COLO829 (cell line): ENCODE data around the gene SSH2.
"Not testable (repeated sequence)": the region's sequence is repeated elsewhere in the genome, so short reads cannot be mapped to it uniquely, and the experiment has no call there.

ENCODE experiments used
- DNase-seq: peaks from one replicate; pipeline ENCODE4 v3.0.0; 2012; ENCODE audit warnings: low spot score

SSH2 gene, protein sequence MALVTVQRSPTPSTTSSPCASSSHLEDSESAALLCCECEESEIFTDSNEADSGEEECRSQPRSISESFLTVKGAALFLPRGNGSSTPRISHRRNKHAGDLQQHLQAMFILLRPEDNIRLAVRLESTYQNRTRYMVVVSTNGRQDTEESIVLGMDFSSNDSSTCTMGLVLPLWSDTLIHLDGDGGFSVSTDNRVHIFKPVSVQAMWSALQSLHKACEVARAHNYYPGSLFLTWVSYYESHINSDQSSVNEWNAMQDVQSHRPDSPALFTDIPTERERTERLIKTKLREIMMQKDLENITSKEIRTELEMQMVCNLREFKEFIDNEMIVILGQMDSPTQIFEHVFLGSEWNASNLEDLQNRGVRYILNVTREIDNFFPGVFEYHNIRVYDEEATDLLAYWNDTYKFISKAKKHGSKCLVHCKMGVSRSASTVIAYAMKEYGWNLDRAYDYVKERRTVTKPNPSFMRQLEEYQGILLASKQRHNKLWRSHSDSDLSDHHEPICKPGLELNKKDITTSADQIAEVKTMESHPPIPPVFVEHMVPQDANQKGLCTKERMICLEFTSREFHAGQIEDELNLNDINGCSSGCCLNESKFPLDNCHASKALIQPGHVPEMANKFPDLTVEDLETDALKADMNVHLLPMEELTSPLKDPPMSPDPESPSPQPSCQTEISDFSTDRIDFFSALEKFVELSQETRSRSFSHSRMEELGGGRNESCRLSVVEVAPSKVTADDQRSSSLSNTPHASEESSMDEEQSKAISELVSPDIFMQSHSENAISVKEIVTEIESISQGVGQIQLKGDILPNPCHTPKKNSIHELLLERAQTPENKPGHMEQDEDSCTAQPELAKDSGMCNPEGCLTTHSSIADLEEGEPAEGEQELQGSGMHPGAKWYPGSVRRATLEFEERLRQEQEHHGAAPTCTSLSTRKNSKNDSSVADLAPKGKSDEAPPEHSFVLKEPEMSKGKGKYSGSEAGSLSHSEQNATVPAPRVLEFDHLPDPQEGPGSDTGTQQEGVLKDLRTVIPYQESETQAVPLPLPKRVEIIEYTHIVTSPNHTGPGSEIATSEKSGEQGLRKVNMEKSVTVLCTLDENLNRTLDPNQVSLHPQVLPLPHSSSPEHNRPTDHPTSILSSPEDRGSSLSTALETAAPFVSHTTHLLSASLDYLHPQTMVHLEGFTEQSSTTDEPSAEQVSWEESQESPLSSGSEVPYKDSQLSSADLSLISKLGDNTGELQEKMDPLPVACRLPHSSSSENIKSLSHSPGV (N-terminal part only)

DNA sequence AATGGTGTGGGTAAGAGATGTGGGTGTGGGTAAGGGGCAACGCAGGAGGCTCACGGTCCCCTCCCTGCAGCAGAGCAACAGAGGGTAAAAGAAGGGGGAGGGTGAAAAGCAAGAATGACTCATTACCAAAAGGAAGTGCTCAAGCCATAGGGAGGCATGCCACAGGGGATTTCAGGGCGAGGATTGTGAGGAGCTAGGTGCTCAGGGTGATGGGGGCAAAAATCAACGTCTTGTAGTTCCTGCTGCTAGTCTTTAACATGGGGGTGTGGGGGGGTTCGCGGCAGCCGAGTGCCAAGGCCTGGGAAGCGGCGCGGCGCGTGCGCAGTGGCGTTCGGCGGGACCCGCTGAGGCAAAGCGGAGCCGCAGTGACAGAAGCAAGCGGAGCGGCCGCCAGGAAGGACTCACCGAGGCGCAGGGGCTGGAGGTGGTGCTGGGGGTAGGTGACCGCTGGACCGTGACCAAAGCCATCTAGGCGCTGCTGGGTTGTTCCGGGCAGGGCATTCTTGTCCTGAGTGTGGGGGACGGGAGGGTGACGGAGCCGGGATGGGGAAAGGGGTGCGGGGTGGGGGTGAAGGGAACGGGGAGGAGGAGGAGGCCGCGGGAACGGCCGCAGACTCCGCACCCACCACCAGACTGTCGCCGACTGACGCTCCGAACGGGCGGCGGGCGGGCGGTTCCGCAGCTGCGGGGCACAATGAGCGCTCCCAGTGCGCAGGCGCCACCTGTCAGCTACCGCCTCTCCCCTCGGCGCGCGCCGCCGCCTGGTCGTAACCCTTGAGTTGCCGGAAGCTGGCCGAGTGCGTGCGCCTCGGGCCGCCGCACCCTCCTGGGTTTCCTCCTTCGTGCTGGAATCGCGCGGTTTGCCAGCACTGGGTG lies at the start of gene SSH2:
TSS of gene SSH2 (minus strand) at position 696 of the 876 bp plus-strand sequence. CDS start at position 468, 228 bp downstream.
- peak; percentile 51 for DNase-seq

DNA sequence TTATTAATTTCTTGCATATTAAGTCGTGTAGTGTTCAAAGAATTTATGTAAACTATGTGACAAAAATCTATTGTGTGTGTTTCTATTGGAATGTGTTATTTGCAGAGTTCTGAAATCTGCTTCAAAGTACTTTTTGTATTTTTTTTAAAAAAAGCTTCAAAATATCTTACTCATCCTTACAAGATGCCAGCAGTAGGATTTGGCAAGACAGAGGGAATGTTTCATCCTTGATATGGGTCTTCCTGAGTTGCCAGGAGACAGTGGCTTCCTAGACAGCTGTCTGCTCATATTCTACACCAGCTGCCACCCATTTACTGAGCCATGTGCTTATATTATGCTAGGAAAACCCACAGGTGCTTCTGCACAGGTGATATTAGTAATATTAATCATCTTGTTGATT lies 47.8 kb upstream of the SSH2 start:
- peak; percentile 59 for DNase-seq

DNA sequence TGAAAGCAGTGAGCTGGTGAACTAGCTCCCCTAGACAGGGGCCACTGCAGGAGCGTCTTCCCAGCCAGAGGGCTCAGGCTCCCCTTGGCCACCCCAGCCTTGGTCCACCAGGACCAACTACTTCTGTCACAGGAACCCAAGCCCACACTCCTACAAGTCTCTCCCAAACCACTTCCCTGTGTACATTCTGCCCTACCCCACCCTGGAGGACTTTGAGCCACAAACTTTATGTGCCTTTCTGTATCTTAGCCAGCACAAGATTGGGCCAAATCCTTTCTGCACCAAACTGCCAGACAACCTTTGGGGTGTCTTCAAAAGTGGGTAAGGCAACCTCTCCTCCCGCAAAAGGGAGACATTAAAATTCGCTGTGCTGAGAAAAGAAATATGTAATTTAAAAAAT lies 43.0 kb upstream of the SSH2 start:
- no peak for DNase-seq

DNA sequence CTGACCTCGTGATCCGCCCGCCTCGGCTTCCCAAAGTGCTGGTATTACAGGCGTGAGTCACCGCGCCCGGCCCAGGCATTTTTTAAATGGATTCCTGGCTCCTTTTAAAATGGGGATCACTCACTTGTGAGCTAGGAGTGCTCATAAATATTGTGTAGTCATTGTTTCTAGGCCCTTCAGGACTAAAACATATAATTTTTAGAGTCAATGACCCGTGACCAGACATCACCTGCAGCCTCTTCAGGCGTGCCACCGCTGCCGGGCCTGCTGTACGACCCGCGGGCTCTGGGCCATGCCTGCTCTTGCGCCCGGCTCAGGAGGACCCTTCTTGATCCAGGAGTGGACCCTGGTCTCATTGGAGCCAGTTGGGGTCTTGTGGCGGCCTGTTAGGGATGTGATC lies 42.2 kb upstream of the SSH2 start:
- no peak for DNase-seq

DNA sequence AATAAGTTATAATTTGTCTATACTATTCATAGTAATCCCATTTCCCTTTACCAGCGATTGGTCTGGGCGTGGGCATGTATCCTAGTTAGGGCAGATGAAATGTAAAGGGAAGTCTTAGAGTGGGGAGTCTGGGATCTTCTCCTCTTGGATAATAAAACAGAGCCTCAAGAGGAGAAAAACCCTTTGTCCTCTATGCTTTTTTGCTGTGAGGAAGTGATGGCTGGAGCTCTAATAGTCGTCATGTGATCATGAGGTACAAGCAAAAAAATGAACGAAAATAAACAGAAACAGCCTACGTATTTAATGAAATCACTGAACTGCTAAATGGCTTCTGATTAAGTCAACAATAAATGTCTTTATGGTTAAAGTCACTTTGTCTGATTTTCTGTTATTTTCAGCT lies 38.2 kb upstream of the SSH2 start:
- DNase-seq = peak; percentile 26

DNA sequence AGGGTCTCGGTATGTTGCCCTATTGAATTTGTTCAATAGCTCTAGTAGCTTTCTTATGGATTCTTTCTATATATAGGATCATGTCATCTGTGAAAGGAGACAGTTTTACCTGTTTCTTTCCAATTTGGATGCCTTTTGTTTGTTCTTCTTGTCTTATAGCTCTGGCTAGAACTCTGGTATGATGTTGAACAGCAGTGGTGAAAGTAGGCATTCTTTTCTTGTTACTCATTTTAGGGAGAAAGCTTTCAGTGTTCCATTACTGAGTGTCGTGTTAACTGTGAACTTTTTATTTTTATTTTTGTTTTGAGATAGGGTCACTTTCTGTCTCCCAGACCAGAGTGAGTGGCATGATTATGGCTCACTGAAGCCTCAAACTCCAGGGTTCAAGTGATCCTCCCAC lies 32.6 kb upstream of the SSH2 start:
- DNase-seq = no peak

DNA sequence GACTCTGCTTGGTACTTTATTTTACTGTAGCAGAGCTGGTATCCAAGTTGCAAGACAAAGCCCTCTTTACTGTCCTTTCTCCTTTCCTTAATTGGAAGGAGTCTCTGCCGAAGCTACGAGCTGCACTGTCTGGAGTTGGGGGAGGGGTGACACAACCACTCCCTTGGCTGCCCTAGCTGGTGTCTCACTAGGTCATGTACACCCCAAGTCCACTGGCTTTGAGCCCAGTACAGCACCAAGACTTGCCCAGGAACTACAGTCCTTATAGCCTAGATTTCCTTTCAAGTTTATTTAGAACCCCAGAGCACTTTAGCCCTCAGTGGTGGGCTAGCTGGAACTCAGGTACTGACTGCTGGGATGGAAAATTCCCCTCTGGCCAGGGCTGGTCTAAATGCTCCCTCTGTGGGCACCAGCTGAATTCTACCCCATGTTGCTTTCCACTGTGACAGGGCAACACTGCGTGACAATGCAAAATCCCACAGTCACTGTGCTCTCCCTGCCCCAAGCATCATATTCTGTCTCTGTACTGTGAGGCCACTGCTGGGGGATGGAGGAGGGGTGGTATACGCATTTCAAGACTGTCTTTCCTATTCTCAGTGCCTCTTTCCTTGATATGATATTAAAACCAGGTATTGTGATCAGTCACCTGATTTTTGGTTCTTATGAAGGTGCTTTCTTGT lies 29.8 kb upstream of the SSH2 start:
- no peak for DNase-seq

DNA sequence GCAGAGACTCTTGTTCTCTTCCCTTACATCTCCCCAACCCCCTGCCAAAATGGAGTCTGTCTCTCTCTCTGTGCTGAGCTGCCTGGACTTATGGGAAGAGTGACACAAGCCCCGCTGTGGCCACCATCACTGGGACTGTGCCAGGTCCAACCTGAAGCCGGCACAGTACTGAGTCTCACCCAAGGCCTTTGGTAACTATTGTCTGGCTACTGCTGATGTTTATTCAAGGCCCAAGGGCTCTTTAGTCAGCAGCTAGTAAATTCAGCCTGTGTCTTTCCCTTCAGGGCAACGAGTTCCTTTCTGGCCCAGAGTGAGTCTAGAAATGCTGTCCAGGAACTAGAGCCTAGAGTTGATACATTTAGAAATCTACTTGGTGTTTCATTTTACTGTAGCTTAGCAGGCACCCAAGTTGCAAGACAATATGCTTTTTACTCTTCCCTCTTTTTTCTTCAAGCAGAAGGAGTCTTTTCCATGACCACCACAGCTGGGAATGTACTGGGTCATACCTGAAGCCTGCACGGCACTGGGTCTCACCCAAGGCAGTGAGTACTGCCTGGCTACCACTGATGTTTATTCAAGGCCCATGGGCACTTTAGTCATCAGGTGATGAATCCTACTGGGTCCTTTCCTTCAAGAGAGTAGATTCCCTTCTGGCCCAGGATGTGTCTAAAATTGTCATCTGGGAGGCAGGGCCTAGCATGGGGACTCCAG lies 29.1 kb upstream of the SSH2 start:
- no peak for DNase-seq

DNA sequence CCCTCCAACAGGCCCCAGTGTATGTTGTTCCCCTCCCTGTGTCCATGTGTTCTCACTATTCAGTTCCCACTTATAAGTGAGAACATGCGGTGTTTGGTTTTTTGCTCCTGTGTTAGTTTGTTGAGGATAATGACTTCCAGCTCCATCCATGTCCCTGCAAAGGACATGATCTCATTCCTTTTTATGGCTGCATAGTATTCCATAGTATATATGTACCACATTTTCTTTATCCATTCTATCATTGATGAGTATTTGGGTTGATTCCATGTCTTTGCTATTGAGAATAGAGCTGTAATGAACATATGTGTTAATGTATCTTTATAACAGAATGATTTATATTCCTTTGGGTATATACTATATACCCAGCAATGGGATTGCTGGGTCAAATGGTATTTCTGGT lies 27.5 kb upstream of the SSH2 start:
- DNase-seq = not testable (repeated sequence)

DNA sequence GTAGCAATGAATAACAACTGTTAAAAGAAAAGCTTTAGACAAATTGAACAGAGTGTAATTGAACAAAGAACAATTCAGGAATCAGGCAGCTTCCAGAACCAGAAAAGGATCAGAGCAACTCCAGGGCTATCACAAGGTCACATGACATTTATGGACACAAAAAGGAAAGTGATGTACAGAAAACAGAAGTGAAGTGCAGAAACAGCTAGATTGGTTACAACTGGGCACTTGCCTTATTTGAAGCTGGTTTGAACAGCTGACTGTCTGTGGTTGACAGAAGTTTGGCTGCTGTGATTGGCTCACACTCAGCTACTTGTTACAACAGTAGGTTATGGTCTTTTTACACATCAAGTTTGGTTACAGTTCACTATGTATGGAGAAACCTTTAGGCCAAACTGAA lies 26.2 kb upstream of the SSH2 start:
- no peak for DNase-seq

DNA sequence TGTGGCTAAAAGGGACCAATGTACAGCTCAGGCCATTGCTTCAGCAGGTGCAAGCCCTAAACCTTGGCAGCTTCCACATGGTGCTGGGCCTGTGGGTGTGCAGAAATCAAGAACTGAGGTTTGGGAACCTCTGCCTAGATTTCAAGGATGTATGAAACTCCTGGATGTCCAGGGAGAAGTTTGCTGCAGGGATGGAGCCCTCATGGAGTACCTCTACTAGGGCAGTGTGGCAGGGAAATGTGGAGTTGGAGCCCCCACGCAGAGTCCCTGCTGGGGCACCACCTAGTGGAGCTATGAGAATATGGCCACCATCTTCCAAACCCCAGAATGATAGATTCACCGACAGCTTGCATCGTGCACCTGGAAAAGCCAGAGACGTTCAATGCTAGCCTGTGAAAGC lies 24.4 kb upstream of the SSH2 start:
- DNase-seq = no peak

DNA sequence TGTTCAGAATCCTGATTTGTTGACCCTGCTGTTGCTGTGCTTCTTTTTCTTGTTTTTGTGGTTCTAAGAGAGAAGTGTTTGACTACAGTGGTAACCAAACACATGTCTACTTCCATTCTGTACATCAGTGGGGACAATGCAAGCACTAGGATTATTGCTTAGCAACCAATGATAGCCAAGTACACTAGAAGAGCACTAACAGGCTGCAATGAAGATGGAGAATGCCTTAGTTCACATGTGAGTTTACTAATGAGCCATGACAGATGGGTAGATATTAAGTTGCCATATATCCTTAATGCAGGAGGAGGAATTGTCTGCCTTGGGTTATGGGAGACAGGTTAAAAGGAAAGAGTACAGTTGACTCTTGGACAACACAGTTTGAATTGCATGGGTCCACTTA lies 19.7 kb upstream of the SSH2 start:
- no peak for DNase-seq

DNA sequence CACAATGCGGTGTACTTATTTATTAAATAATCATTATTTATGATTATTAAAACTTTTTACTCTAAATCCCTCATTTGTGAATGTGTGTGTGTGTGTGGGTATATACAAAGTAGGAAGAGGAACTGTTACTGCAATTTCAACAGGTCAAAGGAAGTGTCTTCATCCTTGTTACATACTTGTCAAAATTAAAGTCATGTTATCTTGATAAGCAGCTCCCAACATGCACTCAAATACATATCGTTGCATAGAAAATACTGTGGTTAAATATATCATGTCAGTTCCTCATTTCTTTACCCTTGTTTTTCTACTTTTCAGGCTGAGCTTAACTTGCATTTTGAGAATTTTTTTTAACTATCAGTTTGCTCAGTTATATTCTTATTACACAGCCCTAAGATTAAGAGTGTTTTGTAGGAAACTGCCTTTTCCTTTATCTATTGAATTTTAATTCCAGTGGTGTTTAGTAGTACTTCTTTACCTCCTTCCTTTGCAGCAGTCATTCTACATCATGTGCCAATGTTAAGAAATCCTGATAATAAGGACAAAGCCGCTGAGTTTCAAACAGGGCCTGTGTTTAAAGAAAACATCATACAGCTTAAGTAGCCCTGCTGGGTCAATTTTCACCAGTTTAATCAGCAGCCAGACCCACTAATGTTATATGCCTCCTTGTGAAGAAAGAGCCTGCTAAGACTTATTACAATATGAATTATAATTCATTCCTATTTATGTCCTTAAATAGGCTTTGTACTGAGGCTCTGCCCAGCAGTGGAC lies 18.6 kb upstream of the SSH2 start:
- DNase-seq = no peak

DNA sequence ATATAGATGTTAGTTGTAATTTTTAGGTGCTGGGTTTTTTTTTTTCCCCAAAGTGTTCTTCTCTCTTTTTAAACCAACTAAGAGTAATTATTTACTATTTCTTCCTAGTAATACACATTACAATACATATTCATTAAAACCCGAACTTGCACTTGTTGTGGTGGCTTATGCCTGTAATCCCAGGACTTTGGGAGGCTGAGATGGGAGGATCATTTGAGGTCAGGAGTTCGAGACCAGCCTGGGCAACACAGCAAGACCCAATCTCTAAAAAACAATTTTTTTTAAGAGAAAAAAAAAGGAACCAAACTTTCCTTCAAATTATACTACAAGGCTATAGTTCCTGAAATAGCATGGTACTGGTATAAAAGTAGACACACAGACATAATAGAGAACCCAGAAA lies 15.3 kb upstream of the SSH2 start:
- no peak for DNase-seq

DNA sequence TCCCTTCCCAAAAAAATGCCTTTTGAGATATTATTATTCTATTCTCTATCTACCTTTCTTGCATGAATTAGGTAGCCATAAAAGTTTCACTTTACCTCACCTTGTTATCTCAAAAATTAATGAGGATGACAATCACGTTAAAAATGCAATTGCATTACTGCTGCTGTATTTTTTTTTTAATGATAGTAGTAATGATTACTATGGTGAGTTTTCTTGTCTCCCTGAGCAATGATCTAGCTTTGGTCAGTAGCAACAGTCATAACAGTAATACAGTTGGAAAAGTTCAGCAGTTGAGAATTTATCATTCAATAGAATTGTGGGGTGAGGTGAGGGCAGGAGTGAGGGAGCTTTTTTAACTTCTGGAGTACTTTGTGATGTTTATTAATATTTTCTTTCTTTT lies 11.3 kb upstream of the SSH2 start, which contains the start of gene EFCAB5:
TSS of gene EFCAB5 (plus strand) at position 301 of the 400 bp plus-strand sequence. CDS start 163 bp downstream, outside the sequence.
- no peak for DNase-seq

DNA sequence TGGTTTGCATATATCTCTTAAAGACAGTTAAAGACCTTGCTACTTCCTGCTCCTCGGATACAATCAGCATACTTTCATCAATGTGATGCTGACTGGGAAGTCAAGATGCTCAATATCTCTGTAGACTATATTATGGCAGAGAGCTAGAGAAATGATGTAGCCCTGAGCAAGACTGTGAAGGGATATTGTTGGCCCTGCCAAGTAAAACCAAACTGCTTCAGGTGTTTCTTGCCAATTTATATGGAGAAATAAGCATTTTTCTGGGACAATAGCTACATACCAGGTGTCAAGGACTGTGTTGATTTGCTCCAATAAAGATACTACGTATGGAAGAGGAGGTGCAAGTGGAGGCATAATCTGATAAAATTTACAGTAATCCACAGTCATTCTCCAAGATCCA lies 6.7 kb upstream of the SSH2 start:
- DNase-seq = no peak

DNA sequence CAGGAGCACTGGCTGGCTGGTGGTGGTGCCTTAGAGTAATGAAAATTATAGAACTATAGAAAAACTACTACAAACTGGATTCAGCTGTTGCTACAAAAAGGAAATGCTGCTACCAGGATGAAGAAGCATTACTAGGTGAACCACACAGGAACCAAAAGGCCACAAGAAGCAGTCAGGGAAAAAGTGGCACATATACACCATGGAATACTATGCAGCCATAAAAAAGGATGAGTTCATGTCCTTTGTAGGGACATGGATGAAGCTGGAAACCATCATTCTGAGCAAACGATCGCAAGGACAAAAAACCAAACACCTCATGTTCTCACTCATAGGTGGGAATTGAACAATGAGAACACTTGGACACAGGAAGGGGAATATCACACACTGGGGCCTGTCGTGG lies 5.9 kb upstream of the SSH2 start:
- DNase-seq = not testable (repeated sequence)

DNA sequence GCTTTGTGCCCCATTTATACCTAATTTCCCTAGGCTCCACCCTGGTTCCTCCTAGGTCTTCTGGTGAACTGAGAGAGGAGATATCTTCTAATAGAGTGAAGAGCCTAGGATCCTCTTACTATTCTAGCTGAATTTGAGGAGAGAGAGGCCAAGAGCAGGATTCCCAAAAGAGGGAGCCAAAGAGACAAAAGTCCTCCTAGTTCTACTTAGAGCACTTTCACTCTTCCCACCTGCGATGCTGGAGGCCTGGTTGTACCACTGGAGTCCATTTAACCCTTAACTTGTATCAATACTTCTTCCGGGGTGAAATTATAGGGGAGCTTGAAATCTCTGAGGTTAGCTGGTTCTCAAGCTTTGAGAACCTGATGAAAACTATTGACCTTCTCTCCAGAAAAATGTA lies 3.4 kb upstream of the SSH2 start:
- DNase-seq = no peak

DNA sequence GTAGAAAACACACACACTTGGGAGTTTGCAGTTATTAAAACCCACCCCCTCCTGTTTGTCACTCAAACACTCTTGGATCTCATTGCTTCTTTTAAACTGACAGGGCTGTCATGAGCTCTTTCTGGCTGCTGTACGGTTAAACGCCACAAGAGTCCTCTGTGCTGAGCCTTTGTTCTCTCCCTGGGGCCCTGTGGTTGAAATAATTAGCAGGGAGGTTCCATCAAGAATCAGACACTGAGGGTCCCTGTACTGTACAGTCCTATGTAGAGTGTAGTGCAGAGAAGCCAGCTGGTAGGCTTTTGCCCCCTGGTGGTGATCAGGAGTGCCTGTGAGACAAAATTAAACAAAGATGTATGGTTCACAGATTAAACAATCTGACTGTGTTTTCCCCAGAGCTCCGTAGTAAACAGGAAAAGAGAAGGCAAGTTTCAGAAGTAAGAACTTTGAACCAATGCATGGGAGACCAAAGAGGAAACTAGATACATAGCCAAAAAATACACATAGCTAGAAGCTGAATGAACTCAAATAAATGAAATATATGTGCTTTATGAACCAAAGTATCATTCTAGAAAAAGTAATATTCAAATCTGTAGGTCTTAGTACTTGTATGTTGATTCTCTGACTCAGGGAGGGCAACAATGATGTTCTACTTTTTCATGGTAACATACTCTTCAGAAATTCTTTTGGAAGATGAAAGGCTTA lies 1.4 kb upstream of the SSH2 start:
- DNase-seq = peak; percentile 74
